WTC11 (cell line): ENCODE data around the gene FBXL4. TPM values are rescaled to one million over a fixed set of nuclear protein-coding genes. Genes with fewer than 3 reads are reported as not detected.

Experiments
- ATAC-seq: fragments of 200-7000 bp; cut with Tn5 transposase; 2 replicates; pipeline ENCODE4 v1.10.0; 2021; ENCODE audit warnings: mild to moderate bottlenecking, moderate library complexity
- CTCF ChIA-PET: fragments of 300-600 bp; sonication (Branson Sonifier 250); formaldehyde crosslinking; loops from one replicate; lab custom pipeline; 2021; ENCODE audit warnings: antibody characterized with exemption; lab: Charles Lee
- POLR2A ChIA-PET: fragments of 350-600 bp; sonication (Branson Sonifier 250); formaldehyde crosslinking; loops from one replicate; lab custom pipeline; 2021; ENCODE audit warnings: antibody characterized with exemption; lab: Charles Lee
- DNase-seq: peaks from one replicate; pipeline ENCODE4 v3.0.0; 2021; ENCODE audit warnings: low spot score
- H3K27ac Mint-ChIP-seq: 2 replicates; pipeline ENCODE4 v1.8.0; 2021; ENCODE audit warnings: mixed read lengths
- H3K27me3 Mint-ChIP-seq: 2 replicates; pipeline ENCODE4 v1.8.0; 2021; ENCODE audit warnings: low read depth, mild to moderate bottlenecking, moderate library complexity, mixed read lengths
- H3K36me3 Mint-ChIP-seq: 2 replicates; pipeline ENCODE4 v1.8.0; 2021; ENCODE audit warnings: mixed read lengths
- H3K4me1 Mint-ChIP-seq: 2 replicates; pipeline ENCODE4 v1.8.0; 2022; ENCODE audit warnings: mixed read lengths
- H3K4me3 Mint-ChIP-seq: 2 replicates; pipeline ENCODE4 v1.8.0; 2021; ENCODE audit warnings: mild to moderate bottlenecking, moderate library complexity, mixed read lengths
- H3K9me3 Mint-ChIP-seq: 2 replicates; pipeline ENCODE4 v1.8.0; 2021; ENCODE audit warnings: mixed read lengths
- FOXK1 ChIP-seq: sonication (generic); formaldehyde crosslinking; IDR thresholded peaks from 2 replicates; pipeline ENCODE4 v1.8.0; 2022; ENCODE audit warnings: mild to moderate bottlenecking, moderate library complexity, missing genetic modification reagents
- GABPB1 ChIP-seq: sonication (generic); formaldehyde crosslinking; IDR thresholded peaks from 2 replicates; pipeline ENCODE4 v1.8.1; 2023; ENCODE audit warnings: mild to moderate bottlenecking, missing genetic modification reagents
- IRF2 ChIP-seq: sonication (generic); formaldehyde crosslinking; IDR thresholded peaks from 2 replicates; pipeline ENCODE4 v1.8.0; 2022; ENCODE audit warnings: low read depth, missing genetic modification reagents, borderline replicate concordance
- JUN ChIP-seq: sonication (generic); formaldehyde crosslinking; IDR thresholded peaks from 2 replicates; pipeline ENCODE4 v1.8.0; 2023; ENCODE audit warnings: mild to moderate bottlenecking, missing genetic modification reagents
- NFE2L1 ChIP-seq: sonication (generic); formaldehyde crosslinking; IDR thresholded peaks from 2 replicates; pipeline ENCODE4 v1.8.1; 2023; ENCODE audit warnings: missing genetic modification reagents
- TEAD1 ChIP-seq: sonication (generic); formaldehyde crosslinking; IDR thresholded peaks from 2 replicates; pipeline ENCODE4 v1.8.0; 2022; ENCODE audit warnings: mild to moderate bottlenecking, missing genetic modification reagents
- ZBTB21 ChIP-seq: sonication (generic); formaldehyde crosslinking; IDR thresholded peaks from 2 replicates; pipeline ENCODE4 v1.8.1; 2023; ENCODE audit warnings: mild to moderate bottlenecking, missing genetic modification reagents, borderline replicate concordance
- ZNF219 ChIP-seq: sonication (generic); formaldehyde crosslinking; IDR thresholded peaks from 2 replicates; pipeline ENCODE4 v1.8.0; 2023; ENCODE audit warnings: missing genetic modification reagents, mild to moderate bottlenecking, borderline replicate concordance
- ZNF416 ChIP-seq: fragments of 250-450 bp; sonication (Bioruptor Pico); IDR thresholded peaks from 2 replicates; pipeline ENCODE4 v1.9.0; 2021; ENCODE audit warnings: mild to moderate bottlenecking, inconsistent platforms
- ZNF423 ChIP-seq: fragments of 250-450 bp; sonication (Bioruptor Pico); IDR thresholded peaks from 2 replicates; pipeline ENCODE4 v2.1.2; 2022; ENCODE audit warnings: mild to moderate bottlenecking, moderate library complexity
- total RNA-seq: library from RNA; stranded (reverse); gene quantifications from 3 replicates; pipeline ENCODE4 v1.2.3, GENCODE V29; 2021
- TF ChIP-seq, protein P1 (sequence below): fragments of 250-450 bp; sonication (Bioruptor Pico); IDR thresholded peaks from 2 replicates; pipeline ENCODE4 v1.9.0; 2021; ENCODE audit warnings: mild to moderate bottlenecking
- TF ChIP-seq, protein P2 (sequence below): sonication (generic); formaldehyde crosslinking; IDR thresholded peaks from 2 replicates; pipeline ENCODE4 v1.8.0; 2023; ENCODE audit warnings: mild to moderate bottlenecking, missing genetic modification reagents
- TF ChIP-seq, protein P3 (sequence below): sonication (generic); formaldehyde crosslinking; IDR thresholded peaks from 2 replicates; pipeline ENCODE4 v1.8.1; 2022; ENCODE audit warnings: low read depth, mild to moderate bottlenecking, moderate library complexity, missing genetic modification reagents, borderline replicate concordance
- TF ChIP-seq, protein P4 (sequence below): sonication (generic); formaldehyde crosslinking; IDR thresholded peaks from 2 replicates; pipeline ENCODE4 v1.8.0; 2023; ENCODE audit warnings: missing genetic modification reagents
- TF ChIP-seq, protein P5 (sequence below): sonication (generic); formaldehyde crosslinking; IDR thresholded peaks from 2 replicates; pipeline ENCODE4 v1.8.1; 2022; ENCODE audit warnings: low read depth, missing genetic modification reagents, borderline replicate concordance
- TF ChIP-seq, protein P6 (sequence below): sonication (generic); formaldehyde crosslinking; IDR thresholded peaks from 2 replicates; pipeline ENCODE4 v1.8.1; 2023; ENCODE audit warnings: mild to moderate bottlenecking, moderate library complexity, missing genetic modification reagents
- TF ChIP-seq, protein P7 (sequence below): sonication (generic); formaldehyde crosslinking; IDR thresholded peaks from 2 replicates; pipeline ENCODE4 v1.8.1; 2023; ENCODE audit warnings: mild to moderate bottlenecking, missing genetic modification reagents, borderline replicate concordance
- TF ChIP-seq, protein P8 (sequence below): fragments of 250-450 bp; sonication (Bioruptor Pico); IDR thresholded peaks from 2 replicates; pipeline ENCODE4 v1.9.0; 2021; ENCODE audit warnings: mild to moderate bottlenecking

The FBXL4 gene
- total RNA-seq, 1 experiment from 2014 or later, result 10.3 TPM

DNA sequence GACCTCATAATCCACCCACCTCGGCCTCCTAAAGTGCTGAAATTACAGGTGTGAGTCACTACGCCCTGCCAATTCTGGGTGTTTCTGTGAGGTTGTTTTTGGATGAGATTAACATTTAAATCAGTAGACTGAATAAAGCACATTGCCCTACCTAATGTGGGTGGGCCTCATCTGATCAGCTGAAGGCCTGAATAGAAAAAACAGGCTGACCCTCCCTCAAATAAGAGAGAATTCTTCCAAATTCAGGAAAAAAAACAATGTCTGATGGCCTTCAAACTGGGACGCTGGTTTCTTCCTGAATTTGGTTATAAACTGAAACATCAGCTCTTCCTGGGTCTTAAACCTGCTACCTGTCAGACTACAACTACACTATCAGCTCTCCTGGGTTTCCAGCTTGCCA lies 62.4 kb downstream of the FBXL4 start (continued):
- TF ChIP-seq, protein P1, sequence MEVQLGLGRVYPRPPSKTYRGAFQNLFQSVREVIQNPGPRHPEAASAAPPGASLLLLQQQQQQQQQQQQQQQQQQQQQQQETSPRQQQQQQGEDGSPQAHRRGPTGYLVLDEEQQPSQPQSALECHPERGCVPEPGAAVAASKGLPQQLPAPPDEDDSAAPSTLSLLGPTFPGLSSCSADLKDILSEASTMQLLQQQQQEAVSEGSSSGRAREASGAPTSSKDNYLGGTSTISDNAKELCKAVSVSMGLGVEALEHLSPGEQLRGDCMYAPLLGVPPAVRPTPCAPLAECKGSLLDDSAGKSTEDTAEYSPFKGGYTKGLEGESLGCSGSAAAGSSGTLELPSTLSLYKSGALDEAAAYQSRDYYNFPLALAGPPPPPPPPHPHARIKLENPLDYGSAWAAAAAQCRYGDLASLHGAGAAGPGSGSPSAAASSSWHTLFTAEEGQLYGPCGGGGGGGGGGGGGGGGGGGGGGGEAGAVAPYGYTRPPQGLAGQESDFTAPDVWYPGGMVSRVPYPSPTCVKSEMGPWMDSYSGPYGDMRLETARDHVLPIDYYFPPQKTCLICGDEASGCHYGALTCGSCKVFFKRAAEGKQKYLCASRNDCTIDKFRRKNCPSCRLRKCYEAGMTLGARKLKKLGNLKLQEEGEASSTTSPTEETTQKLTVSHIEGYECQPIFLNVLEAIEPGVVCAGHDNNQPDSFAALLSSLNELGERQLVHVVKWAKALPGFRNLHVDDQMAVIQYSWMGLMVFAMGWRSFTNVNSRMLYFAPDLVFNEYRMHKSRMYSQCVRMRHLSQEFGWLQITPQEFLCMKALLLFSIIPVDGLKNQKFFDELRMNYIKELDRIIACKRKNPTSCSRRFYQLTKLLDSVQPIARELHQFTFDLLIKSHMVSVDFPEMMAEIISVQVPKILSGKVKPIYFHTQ (CRISPR knock-in tag), result no peak
- TF ChIP-seq ZNF219 (CRISPR knock-in tag) (no peak), ZBTB21 (CRISPR knock-in tag) (no peak), JUN (CRISPR knock-in tag) (no peak), TEAD1 (CRISPR knock-in tag) (no peak)
- TF ChIP-seq, protein P2, sequence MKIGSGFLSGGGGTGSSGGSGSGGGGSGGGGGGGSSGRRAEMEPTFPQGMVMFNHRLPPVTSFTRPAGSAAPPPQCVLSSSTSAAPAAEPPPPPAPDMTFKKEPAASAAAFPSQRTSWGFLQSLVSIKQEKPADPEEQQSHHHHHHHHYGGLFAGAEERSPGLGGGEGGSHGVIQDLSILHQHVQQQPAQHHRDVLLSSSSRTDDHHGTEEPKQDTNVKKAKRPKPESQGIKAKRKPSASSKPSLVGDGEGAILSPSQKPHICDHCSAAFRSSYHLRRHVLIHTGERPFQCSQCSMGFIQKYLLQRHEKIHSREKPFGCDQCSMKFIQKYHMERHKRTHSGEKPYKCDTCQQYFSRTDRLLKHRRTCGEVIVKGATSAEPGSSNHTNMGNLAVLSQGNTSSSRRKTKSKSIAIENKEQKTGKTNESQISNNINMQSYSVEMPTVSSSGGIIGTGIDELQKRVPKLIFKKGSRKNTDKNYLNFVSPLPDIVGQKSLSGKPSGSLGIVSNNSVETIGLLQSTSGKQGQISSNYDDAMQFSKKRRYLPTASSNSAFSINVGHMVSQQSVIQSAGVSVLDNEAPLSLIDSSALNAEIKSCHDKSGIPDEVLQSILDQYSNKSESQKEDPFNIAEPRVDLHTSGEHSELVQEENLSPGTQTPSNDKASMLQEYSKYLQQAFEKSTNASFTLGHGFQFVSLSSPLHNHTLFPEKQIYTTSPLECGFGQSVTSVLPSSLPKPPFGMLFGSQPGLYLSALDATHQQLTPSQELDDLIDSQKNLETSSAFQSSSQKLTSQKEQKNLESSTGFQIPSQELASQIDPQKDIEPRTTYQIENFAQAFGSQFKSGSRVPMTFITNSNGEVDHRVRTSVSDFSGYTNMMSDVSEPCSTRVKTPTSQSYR, result no peak
- TF ChIP-seq, protein P3, sequence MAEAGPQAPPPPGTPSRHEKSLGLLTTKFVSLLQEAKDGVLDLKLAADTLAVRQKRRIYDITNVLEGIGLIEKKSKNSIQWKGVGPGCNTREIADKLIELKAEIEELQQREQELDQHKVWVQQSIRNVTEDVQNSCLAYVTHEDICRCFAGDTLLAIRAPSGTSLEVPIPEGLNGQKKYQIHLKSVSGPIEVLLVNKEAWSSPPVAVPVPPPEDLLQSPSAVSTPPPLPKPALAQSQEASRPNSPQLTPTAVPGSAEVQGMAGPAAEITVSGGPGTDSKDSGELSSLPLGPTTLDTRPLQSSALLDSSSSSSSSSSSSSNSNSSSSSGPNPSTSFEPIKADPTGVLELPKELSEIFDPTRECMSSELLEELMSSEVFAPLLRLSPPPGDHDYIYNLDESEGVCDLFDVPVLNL (CRISPR knock-in tag), result no peak
- TF ChIP-seq, protein P4, sequence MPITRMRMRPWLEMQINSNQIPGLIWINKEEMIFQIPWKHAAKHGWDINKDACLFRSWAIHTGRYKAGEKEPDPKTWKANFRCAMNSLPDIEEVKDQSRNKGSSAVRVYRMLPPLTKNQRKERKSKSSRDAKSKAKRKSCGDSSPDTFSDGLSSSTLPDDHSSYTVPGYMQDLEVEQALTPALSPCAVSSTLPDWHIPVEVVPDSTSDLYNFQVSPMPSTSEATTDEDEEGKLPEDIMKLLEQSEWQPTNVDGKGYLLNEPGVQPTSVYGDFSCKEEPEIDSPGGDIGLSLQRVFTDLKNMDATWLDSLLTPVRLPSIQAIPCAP, result no peak
- TF ChIP-seq, protein P5, sequence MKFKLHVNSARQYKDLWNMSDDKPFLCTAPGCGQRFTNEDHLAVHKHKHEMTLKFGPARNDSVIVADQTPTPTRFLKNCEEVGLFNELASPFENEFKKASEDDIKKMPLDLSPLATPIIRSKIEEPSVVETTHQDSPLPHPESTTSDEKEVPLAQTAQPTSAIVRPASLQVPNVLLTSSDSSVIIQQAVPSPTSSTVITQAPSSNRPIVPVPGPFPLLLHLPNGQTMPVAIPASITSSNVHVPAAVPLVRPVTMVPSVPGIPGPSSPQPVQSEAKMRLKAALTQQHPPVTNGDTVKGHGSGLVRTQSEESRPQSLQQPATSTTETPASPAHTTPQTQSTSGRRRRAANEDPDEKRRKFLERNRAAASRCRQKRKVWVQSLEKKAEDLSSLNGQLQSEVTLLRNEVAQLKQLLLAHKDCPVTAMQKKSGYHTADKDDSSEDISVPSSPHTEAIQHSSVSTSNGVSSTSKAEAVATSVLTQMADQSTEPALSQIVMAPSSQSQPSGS (CRISPR knock-in tag), result no peak
- TF ChIP-seq, protein P6, sequence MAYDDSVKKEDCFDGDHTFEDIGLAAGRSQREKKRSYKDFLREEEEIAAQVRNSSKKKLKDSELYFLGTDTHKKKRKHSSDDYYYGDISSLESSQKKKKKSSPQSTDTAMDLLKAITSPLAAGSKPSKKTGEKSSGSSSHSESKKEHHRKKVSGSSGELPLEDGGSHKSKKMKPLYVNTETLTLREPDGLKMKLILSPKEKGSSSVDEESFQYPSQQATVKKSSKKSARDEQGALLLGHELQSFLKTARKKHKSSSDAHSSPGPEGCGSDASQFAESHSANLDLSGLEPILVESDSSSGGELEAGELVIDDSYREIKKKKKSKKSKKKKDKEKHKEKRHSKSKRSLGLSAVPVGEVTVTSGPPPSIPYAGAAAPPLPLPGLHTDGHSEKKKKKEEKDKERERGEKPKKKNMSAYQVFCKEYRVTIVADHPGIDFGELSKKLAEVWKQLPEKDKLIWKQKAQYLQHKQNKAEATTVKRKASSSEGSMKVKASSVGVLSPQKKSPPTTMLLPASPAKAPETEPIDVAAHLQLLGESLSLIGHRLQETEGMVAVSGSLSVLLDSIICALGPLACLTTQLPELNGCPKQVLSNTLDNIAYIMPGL (CRISPR knock-in tag), result no peak

DNA sequence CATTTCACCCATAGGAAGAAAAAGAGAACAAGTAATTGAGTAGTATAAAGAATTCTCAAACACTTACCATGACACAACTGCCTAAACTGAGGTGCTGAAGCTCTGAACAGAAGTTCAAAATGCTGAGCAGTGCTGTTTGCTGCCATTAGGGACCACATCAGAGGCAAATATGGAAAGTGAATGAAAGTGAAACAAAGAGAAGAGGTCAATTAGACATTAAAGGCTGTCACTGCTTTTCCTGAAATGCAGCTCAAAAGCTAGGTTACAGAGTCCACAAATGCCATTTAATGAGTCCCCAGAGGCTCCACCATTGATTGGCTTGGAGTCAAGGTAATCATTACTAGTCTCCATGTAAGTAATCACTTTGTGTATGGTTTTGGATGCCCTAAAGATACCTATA lies 67.3 kb downstream of the FBXL4 start:
- no peak overlapping the region for H3K27ac Mint-ChIP-seq
- H3K36me3 Mint-ChIP-seq, result no peaks in the 10 kb centered on the region
- H3K27me3 Mint-ChIP-seq, result no peaks in the 10 kb centered on the region
- H3K4me3 Mint-ChIP-seq, result no peak overlapping the region
- CTCF ChIA-PET, result interaction anchor here (0.6 kb wide), 1 partner anchor 361 kb away, joined by 3 read pairs; no protein-coding TSS in a partner anchor
- no peaks in the 10 kb centered on the region for H3K4me1 Mint-ChIP-seq
- no peak for ATAC-seq
- no peak for DNase-seq
- POLR2A ChIA-PET, result no interaction called here
- no peaks in the 10 kb centered on the region for H3K9me3 Mint-ChIP-seq
- TF ChIP-seq IRF2 (CRISPR knock-in tag) (no peak), ZNF423 (CRISPR knock-in tag) (no peak), ZNF416 (CRISPR knock-in tag) (no peak), NFE2L1 (CRISPR knock-in tag) (no peak), GABPB1 (CRISPR knock-in tag) (no peak), FOXK1 (CRISPR knock-in tag) (no peak)
- TF ChIP-seq, protein P7, sequence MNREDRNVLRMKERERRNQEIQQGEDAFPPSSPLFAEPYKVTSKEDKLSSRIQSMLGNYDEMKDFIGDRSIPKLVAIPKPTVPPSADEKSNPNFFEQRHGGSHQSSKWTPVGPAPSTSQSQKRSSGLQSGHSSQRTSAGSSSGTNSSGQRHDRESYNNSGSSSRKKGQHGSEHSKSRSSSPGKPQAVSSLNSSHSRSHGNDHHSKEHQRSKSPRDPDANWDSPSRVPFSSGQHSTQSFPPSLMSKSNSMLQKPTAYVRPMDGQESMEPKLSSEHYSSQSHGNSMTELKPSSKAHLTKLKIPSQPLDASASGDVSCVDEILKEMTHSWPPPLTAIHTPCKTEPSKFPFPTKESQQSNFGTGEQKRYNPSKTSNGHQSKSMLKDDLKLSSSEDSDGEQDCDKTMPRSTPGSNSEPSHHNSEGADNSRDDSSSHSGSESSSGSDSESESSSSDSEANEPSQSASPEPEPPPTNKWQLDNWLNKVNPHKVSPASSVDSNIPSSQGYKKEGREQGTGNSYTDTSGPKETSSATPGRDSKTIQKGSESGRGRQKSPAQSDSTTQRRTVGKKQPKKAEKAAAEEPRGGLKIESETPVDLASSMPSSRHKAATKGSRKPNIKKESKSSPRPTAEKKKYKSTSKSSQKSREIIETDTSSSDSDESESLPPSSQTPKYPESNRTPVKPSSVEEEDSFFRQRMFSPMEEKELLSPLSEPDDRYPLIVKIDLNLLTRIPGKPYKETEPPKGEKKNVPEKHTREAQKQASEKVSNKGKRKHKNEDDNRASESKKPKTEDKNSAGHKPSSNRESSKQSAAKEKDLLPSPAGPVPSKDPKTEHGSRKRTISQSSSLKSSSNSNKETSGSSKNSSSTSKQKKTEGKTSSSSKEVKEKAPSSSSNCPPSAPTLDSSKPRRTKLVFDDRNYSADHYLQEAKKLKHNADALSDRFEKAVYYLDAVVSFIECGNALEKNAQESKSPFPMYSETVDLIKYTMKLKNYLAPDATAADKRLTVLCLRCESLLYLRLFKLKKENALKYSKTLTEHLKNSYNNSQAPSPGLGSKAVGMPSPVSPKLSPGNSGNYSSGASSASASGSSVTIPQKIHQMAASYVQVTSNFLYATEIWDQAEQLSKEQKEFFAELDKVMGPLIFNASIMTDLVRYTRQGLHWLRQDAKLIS, result no peak
- TF ChIP-seq, protein P1 (CRISPR knock-in tag), result no peak
- TF ChIP-seq, protein P8, sequence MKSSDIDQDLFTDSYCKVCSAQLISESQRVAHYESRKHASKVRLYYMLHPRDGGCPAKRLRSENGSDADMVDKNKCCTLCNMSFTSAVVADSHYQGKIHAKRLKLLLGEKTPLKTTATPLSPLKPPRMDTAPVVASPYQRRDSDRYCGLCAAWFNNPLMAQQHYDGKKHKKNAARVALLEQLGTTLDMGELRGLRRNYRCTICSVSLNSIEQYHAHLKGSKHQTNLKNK (CRISPR knock-in tag), result no peak
